H1 (cell line): ENCODE measurements around the gene ARHGEF35. TPM values are rescaled to one million over a fixed set of nuclear protein-coding genes. Genes with fewer than 3 reads are reported as not detected.
"Not testable (repeated sequence)": the region's sequence is repeated elsewhere in the genome, so short reads cannot be mapped to it uniquely, and the experiment has no call there.

Experiments
- CTCF ChIA-PET: fragments of 300-600 bp; sonication (Branson Sonifier 250); formaldehyde crosslinking; loops from one replicate; lab custom pipeline; 2021; ENCODE audit not compliant: partially characterized antibody; lab: Charles Lee
- POLR2A ChIA-PET: fragments of 300-600 bp; sonication (Branson Sonifier 250); formaldehyde crosslinking; loops from one replicate; lab custom pipeline; 2021; ENCODE audit warnings: inconsistent platforms; ENCODE audit not compliant: partially characterized antibody; lab: Charles Lee
- DNase-seq, 2 experiments: peaks; one replicate each; pipeline versions ENCODE4 v3.0.0 to v3.0.0-alpha.2; 2010 to 2022; ENCODE audit warnings: low spot score in 2 of 2, low read depth in 1 of 2, mixed read lengths in 1 of 2
- FAIRE-seq: peaks from 2 replicates; lab custom pipeline; 2011; peaks lifted over from hg19 to GRCh38; lab: Jason Lieb, UNC
- H2AFZ ChIP-seq: 2 replicates; pipeline ENCODE4 v1.8.1; 2012; ENCODE audit warnings: low read length, inconsistent platforms
- H2AK5ac ChIP-seq: 2 replicates; pipeline ENCODE4 v1.6.1; 2013; ENCODE audit warnings: low read depth, low read length
- H2BK120ac ChIP-seq: replicated peaks from 2 replicates; pipeline ENCODE3; 2013; ENCODE audit warnings: low read depth, low read length, inconsistent platforms
- H2BK12ac ChIP-seq: 2 replicates; pipeline ENCODE4 v1.6.1; 2013; ENCODE audit warnings: low read depth, low read length
- H2BK15ac ChIP-seq: 2 replicates; pipeline ENCODE4 v1.6.1; 2013; ENCODE audit warnings: low read length
- H2BK20ac ChIP-seq: 2 replicates; pipeline ENCODE4 v1.6.1; 2013; ENCODE audit warnings: low read length
- H2BK5ac ChIP-seq: 2 replicates; pipeline ENCODE4 v1.6.1; 2013; ENCODE audit warnings: low read depth, low read length
- H3K14ac ChIP-seq: 2 replicates; pipeline ENCODE4 v1.6.1; 2013; ENCODE audit warnings: inconsistent platforms; ENCODE audit not compliant: insufficient read length
- H3K18ac ChIP-seq: 2 replicates; pipeline ENCODE4 v1.6.1; 2013; ENCODE audit warnings: low read length; ENCODE audit errors: extremely low read depth
- H3K23ac ChIP-seq: 2 replicates; pipeline ENCODE4 v1.6.1; 2013; ENCODE audit warnings: inconsistent platforms; ENCODE audit not compliant: insufficient read length
- H3K23me2 ChIP-seq: 2 replicates; pipeline ENCODE4 v1.6.1; 2013; ENCODE audit warnings: low read depth, low read length
- H3K27ac ChIP-seq: 2 replicates; pipeline ENCODE4 v1.6.1; 2011; ENCODE audit warnings: low read depth, low read length, inconsistent platforms
- H3K27me3 ChIP-seq, 4 experiments: replicated peaks in 1 of 4; 1 replicate in 1 of 4; 2 replicates in 3 of 4; pipeline versions ENCODE4 v1.6.1 to v1.8.1; 2011 to 2013; ENCODE audit warnings: low read length in 3 of 4, mild to moderate bottlenecking in 3 of 4, inconsistent platforms in 2 of 4, mixed read lengths in 2 of 4, moderate library complexity in 1 of 4; ENCODE audit not compliant: control insufficient read depth in 3 of 4, insufficient read depth in 3 of 4; ENCODE audit errors: extremely low read depth in 1 of 4
- H3K36me3 ChIP-seq, 4 experiments: 2 replicates each; pipeline versions ENCODE4 v1.6.1 to v1.8.1; 2011 to 2013; ENCODE audit warnings: mild to moderate bottlenecking in 4 of 4, low read length in 3 of 4, moderate library complexity in 2 of 4, control low read depth in 1 of 4, inconsistent platforms in 1 of 4; ENCODE audit not compliant: insufficient read depth in 4 of 4, control insufficient read depth in 2 of 4
- H3K4ac ChIP-seq: replicated peaks from 2 replicates; pipeline ENCODE3; 2013; ENCODE audit warnings: low read length, low read depth, mixed read lengths, inconsistent platforms; ENCODE audit not compliant: insufficient read length
- H3K4me1 ChIP-seq, 4 experiments: replicated peaks in 1 of 4; 1 replicate in 1 of 4; 2 replicates in 3 of 4; pipeline versions ENCODE4 v1.6.1 to v1.8.1; 2011 to 2013; ENCODE audit warnings: low read length in 3 of 4, inconsistent platforms in 2 of 4, mixed read lengths in 1 of 4; ENCODE audit not compliant: insufficient read depth in 4 of 4, control insufficient read depth in 3 of 4
- H3K4me2 ChIP-seq, 2 experiments: 2 replicates each; pipeline versions ENCODE4 v1.6.1 to v1.8.1; 2011 to 2013; ENCODE audit warnings: low read depth in 2 of 2, low read length in 2 of 2, control low read depth in 1 of 2, inconsistent platforms in 1 of 2, mild to moderate bottlenecking in 1 of 2; ENCODE audit not compliant: insufficient read depth in 1 of 2
- H3K4me3 ChIP-seq, 4 experiments: fragments of 200-600, 300-600 bp in 1 of 4; sonication (generic), shearing (Covaris generic), sonication (Bioruptor Twin) in 1 of 4; 2 replicates each; pipeline versions ENCODE4 v1.5.1 to v1.8.1; 2011 to 2016; ENCODE audit warnings: low read length in 4 of 4, low read depth in 3 of 4, control low read depth in 2 of 4, inconsistent platforms in 2 of 4, mild to moderate bottlenecking in 2 of 4, mixed read lengths in 1 of 4, moderate library complexity in 1 of 4; ENCODE audit not compliant: insufficient read depth in 2 of 4; ENCODE audit errors: extremely low read depth in 1 of 4
- H3K56ac ChIP-seq: replicated peaks from 2 replicates; pipeline ENCODE3; 2013; ENCODE audit warnings: low read depth, mild to moderate bottlenecking, mixed read lengths, low read length, inconsistent platforms; ENCODE audit not compliant: insufficient read length
- H3K79me1 ChIP-seq: 2 replicates; pipeline ENCODE4 v1.6.1; 2013; ENCODE audit warnings: low read depth, low read length, control low read depth
- H3K79me2 ChIP-seq, 2 experiments: 2 replicates each; pipeline versions ENCODE4 v1.6.1 to v1.8.1; 2012 to 2013; ENCODE audit warnings: low read length in 2 of 2, mild to moderate bottlenecking in 2 of 2, inconsistent platforms in 1 of 2; ENCODE audit not compliant: insufficient read depth in 2 of 2, control insufficient read depth in 1 of 2
- H3K9ac ChIP-seq, 4 experiments: replicated peaks in 1 of 4; 1 replicate in 1 of 4; 2 replicates in 3 of 4; pipeline versions ENCODE4 v1.6.1 to v1.8.1; 2011 to 2013; ENCODE audit warnings: low read depth in 3 of 4, low read length in 3 of 4, control low read depth in 2 of 4, mild to moderate bottlenecking in 2 of 4, moderate library complexity in 2 of 4, inconsistent platforms in 1 of 4; ENCODE audit errors: extremely low read depth in 1 of 4
- H3K9me3 ChIP-seq, 2 experiments: 2 replicates each; pipeline versions ENCODE4 v1.6.1 to v1.8.1; 2012 to 2013; ENCODE audit warnings: mild to moderate bottlenecking in 2 of 2, moderate library complexity in 2 of 2, control low read depth in 1 of 2, inconsistent platforms in 1 of 2, low read depth in 1 of 2, low read length in 1 of 2, mixed read lengths in 1 of 2; ENCODE audit not compliant: insufficient read depth in 2 of 2
- H4K20me1 ChIP-seq, 2 experiments: replicated peaks in 1 of 2; 2 replicates each; pipeline versions ENCODE3 to v1.8.1; 2011 to 2013; ENCODE audit warnings: inconsistent platforms in 2 of 2, low read length in 2 of 2, mild to moderate bottlenecking in 1 of 2; ENCODE audit not compliant: insufficient read depth in 2 of 2, control insufficient read depth in 1 of 2
- H4K5ac ChIP-seq: 2 replicates; pipeline ENCODE4 v1.6.1; 2013; ENCODE audit warnings: low read length, low read depth, mixed read lengths, inconsistent platforms; ENCODE audit not compliant: insufficient read length
- H4K8ac ChIP-seq: 2 replicates; pipeline ENCODE4 v1.8.0; 2013; ENCODE audit warnings: mild to moderate bottlenecking, moderate library complexity, low read length, inconsistent platforms; ENCODE audit not compliant: insufficient read depth; ENCODE audit errors: extremely low read depth
- H4K91ac ChIP-seq: replicated peaks from 2 replicates; pipeline ENCODE3; 2013; ENCODE audit warnings: low read length, mixed read lengths, inconsistent platforms; ENCODE audit not compliant: insufficient read length
- WGBS, 2 experiments: shearing (Covaris generic) in 1 of 2; methylation state at CpG; one replicate each; pipeline versions ENCODE4 v1.1.6 to v1.1.7; 2013 to 2015; ENCODE audit warnings: low lambda C conversion rate in 2 of 2, mixed read lengths in 2 of 2, inconsistent platforms in 1 of 2, low coverage in 1 of 2, missing lambda C conversion rate in 1 of 2; ENCODE audit not compliant: insufficient replicate concordance in 2 of 2, insufficient coverage in 1 of 2, insufficient read length in 1 of 2; ENCODE audit errors: extremely low coverage in 1 of 2, missing lambda C conversion rate in 1 of 2; 5-methylcytosine and 5-hydroxymethylcytosine counted together
- polyA plus RNA-seq, 7 experiments: library from polyadenylated mRNA; depleted of rRNA in 3 of 7; stranded (reverse) in 5 of 7; unstranded in 2 of 7; fragments of >200 nt in 5 of 7; fragments of 200-250 nt in 2 of 7; gene quantifications; 1 replicate in 5 of 7; 2 replicates in 1 of 7; 4 replicates in 1 of 7; pipeline versions ENCODE4 v1.2.1 to v1.2.3, GENCODE V29; 2011 to 2013; ENCODE audit warnings: missing spikeins in 2 of 7, mixed read lengths in 2 of 7
- total RNA-seq: library from RNA; stranded (reverse); fragmentation: NEBNext Ultra II Directional; extraction: Animal tissue kit (Norgen Biotek cat#: 25700); gene quantifications from 2 replicates; pipeline ENCODE4 v1.2.1, GENCODE V29; 2021

The ARHGEF35 gene
- total and polyA plus RNA-seq, 2 of the 8 experiments (the other 6 are each of a cell fraction or from before 2014, with no cell fraction given) = 1.3 to 11.8 TPM

DNA sequence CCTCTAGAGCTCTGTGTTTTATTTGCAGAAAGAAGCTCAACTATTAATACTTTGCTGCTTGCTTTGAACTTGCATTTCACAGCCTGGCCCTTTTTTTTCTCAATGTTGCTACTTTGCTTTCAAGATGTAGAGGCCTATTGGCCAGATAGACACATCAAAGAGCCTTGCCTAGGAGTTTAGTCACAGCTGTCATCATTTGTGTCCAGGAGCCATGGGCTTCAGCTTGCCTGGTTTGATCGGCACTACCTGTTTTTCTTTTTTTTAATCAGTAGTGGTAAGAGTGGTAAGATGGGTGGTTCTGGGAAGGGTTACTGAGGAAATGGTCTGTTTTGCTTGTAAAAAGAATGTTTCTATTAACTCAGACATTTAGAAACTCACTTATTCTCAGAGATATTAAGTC lies 6.3 kb upstream of the ARHGEF35 start:
- H3K27ac ChIP-seq, H4K8ac ChIP-seq, H3K4me3 ChIP-seq, H3K23me2 ChIP-seq, H3K4me1 ChIP-seq, H2BK120ac ChIP-seq, H4K20me1 ChIP-seq, H2AK5ac ChIP-seq, H3K27me3 ChIP-seq, H4K5ac ChIP-seq, H2BK20ac ChIP-seq, H3K9me3 ChIP-seq, H3K18ac ChIP-seq, H3K36me3 ChIP-seq, H4K91ac ChIP-seq, H3K4ac ChIP-seq, H3K79me1 ChIP-seq, H3K14ac ChIP-seq, DNase-seq, CTCF ChIA-PET, H2BK5ac ChIP-seq, POLR2A ChIA-PET, H3K9ac ChIP-seq, H3K56ac ChIP-seq, FAIRE-seq, H3K79me2 ChIP-seq, H2AFZ ChIP-seq, H2BK12ac ChIP-seq, H2BK15ac ChIP-seq, H3K4me2 ChIP-seq, H3K23ac ChIP-seq: not testable (repeated sequence)
- no CpG with 5 or more reads among the region's 1 CpG for WGBS, 2 experiments

DNA sequence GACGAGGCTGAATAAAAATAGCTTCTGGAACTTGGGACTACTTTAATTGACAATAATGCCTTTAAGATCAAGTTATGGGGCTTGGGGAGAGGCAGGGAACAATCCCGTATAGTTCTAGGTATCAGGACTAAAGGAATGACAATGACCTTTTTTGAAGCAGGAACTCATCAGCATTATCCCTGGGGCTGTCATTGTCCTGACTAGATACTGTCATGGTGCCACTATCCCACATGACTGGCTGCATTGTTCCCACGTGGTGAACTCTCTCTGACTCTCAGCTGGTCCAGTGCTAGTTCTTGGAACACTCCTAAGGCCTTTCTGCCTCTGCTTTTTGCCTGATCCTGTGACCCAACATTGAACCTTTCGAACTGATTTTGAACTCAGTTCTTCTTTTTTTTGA lies 3.3 kb upstream of the ARHGEF35 start:
- H4K8ac ChIP-seq, H3K79me1 ChIP-seq, CTCF ChIA-PET, H2AFZ ChIP-seq, POLR2A ChIA-PET, H3K9me3 ChIP-seq, H2BK20ac ChIP-seq, H2BK5ac ChIP-seq, DNase-seq, H3K27ac ChIP-seq, H3K4me2 ChIP-seq, H3K4me3 ChIP-seq, H3K4ac ChIP-seq, H2BK120ac ChIP-seq, H3K23ac ChIP-seq, H3K23me2 ChIP-seq, H3K4me1 ChIP-seq, H3K9ac ChIP-seq, H3K56ac ChIP-seq, H2BK12ac ChIP-seq, FAIRE-seq, H2AK5ac ChIP-seq, H3K27me3 ChIP-seq, H3K18ac ChIP-seq, H3K36me3 ChIP-seq, H4K20me1 ChIP-seq, H4K91ac ChIP-seq, H3K14ac ChIP-seq, H2BK15ac ChIP-seq, H4K5ac ChIP-seq, H3K79me2 ChIP-seq: not testable (repeated sequence)
- 74% methylated on average over 3 of the region's 4 CpGs; no CpG with 5 or more reads in 1 of the 2 experiments for WGBS, 2 experiments
